Left hindlimb (tissue), 1 donor: ENCODE measurements around the gene IL10RB.
"Not testable (repeated sequence)": the region's sequence is repeated elsewhere in the genome, so short reads cannot be mapped to it uniquely, and the experiment has no call there.

Experiments used
- DNase-seq: peaks from one replicate; pipeline ENCODE4 v3.0.0-alpha.2; 2018

Gene IL10RB

GRCh38 chr21:33266050-33266788 is at the start of gene IL10RB:
IL10RB (plus strand) TSS chr21:33266367; CDS start chr21:33266466, 99 bp downstream.
- peak; percentile 82 for DNase-seq

GRCh38 chr21:33217138-33217520 is 49.0 kb upstream of the IL10RB start:
- DNase-seq: no peak

- DNase-seq: no peak
These were observed 46.9 kb upstream of the IL10RB start for GRCh38 chr21:33219300-33219699.

GRCh38 chr21:33219954-33220353 is 46.2 kb upstream of the IL10RB start:
- no peak for DNase-seq

GRCh38 chr21:33225376-33225775 is 40.8 kb upstream of the IL10RB start:
- DNase-seq: not testable (repeated sequence)

- no peak for DNase-seq
These were observed 37.7 kb upstream of the IL10RB start for GRCh38 chr21:33228455-33228854.

GRCh38 chr21:33229099-33229783 is 36.9 kb upstream of the IL10RB start:
- DNase-seq: no peak

- peak; percentile 87 for DNase-seq
These were observed 36.2 kb upstream of the IL10RB start, which contains the start of gene IFNAR2 for GRCh38 chr21:33229784-33230544. IFNAR2 (plus strand) TSS chr21:33229938; CDS start chr21:33241923, 11,985 bp downstream.

GRCh38 chr21:33230545-33231324 is 35.4 kb upstream of the IL10RB start:
- DNase-seq: peak; percentile 58

GRCh38 chr21:33231526-33231925 is 34.6 kb upstream of the IL10RB start:
- DNase-seq: no peak

GRCh38 chr21:33232291-33233034 is 33.7 kb upstream of the IL10RB start:
- DNase-seq: no peak

- no peak for DNase-seq
These were observed 31.3 kb upstream of the IL10RB start for GRCh38 chr21:33234635-33235520.

GRCh38 chr21:33236013-33236686 is 30.0 kb upstream of the IL10RB start:
- no peak for DNase-seq

GRCh38 chr21:33236766-33237165 is 29.4 kb upstream of the IL10RB start:
- DNase-seq: no peak

GRCh38 chr21:33237486-33237885 is 28.7 kb upstream of the IL10RB start:
- no peak for DNase-seq

- DNase-seq: no peak
These were observed 28.0 kb upstream of the IL10RB start for GRCh38 chr21:33238146-33238545.

GRCh38 chr21:33238565-33239255 is 27.5 kb upstream of the IL10RB start:
- no peak for DNase-seq

GRCh38 chr21:33239559-33240127 is 26.5 kb upstream of the IL10RB start:
- not testable (repeated sequence) for DNase-seq

GRCh38 chr21:33240404-33240803 is 25.8 kb upstream of the IL10RB start:
- DNase-seq: no peak
